GM18868 (cell line): ENCODE data around the gene AKIP1.

Experiments
- ATAC-seq: cut with Tn5 transposase; IDR thresholded peaks from one replicate; pipeline ENCODE4 v1.9.1; 2021; ENCODE audit warnings: mild to moderate bottlenecking, moderate library complexity; ENCODE audit not compliant: unreplicated experiment

AKIP1 gene

GRCh38 chr11:8956860-8957259 is 45.9 kb downstream of the AKIP1 start:
- ATAC-seq, result no peak

DNA sequence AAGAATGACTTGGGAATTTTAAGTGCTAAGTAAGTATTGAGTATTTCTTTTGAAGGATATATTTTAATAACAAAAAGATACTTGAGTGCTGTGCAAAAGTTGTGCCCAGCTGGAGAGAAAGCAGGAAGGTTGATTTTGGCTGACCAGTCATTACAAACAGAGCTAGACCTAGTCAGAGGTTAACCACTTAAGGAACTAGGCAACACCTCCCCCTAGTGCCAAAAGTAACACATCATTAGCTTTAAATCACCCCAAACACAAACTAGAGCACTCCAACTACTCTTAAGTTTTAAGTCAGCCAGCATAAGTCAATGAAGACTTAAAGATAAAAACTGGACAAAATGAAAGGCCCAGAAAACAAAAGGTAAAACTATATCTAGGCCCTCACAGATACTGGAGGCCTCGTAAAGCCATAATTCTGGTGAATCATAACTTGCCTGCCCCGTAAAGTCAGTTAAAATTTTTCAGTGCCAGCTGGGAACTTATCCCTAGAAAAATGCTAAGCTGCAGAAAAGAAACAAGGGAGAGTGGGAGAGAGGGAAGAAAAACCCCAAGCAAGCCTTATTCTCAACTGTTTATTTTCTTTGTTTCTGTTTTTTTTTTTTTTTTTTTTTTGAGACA is 48.7 kb downstream of the AKIP1 start:
- peak; percentile 40 for ATAC-seq

GRCh38 chr11:8961401-8961800 is 50.4 kb downstream of the AKIP1 start:
- ATAC-seq, result no peak

DNA sequence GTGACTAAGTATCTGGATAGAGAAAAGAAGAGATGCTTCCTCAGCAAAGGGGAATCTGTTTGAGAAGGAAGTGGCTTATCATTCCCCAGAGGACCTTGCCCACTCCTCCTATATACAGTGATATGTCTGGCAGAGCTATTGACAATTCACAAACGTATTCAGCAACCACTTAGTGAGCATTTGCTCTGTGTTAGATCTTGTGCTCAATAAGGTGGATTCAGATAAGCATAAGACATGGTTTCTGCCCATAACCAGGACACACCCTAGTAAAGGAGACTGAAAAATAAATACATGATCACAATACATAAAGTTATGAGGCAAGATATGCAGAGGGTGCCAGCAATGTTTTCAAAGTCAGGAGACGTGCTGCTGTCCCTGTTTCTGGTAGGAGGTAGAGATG is 51.9 kb downstream of the AKIP1 start:
- ATAC-seq, result no peak

- ATAC-seq, result peak; percentile 64
Measured at GRCh38 chr11:8963569-8964323, 52.8 kb downstream of the AKIP1 start.

GRCh38 chr11:8964324-8965320 is 53.6 kb downstream of the AKIP1 start, which contains the start of gene TMEM9B:
TSS of gene TMEM9B (minus strand) at chr11:8964442. CDS start at chr11:8964313, 129 bp downstream.
- ATAC-seq, result peak; percentile 82

DNA sequence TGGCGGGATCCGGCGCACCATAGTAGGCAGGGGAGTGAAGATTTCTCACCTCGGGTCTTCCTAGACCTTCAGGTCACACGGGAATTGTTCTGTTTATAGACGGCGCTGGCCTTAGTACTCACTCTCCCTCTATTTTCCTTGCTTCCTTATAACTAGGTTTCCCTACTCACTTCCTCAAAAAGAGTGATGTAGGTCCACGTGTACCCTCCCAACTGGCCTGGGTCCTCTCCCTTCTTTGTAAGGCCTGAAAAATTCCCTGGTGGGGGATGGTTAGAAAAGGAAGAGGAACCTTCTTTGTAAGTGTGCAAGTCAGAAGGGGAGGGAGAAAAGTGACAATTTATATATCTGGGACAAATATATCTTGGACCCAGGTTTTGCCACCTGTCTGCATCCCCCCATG is 56.2 kb downstream of the AKIP1 start:
- no peak for ATAC-seq
